ENCODE data around the gene SORCS3.

DNA sequence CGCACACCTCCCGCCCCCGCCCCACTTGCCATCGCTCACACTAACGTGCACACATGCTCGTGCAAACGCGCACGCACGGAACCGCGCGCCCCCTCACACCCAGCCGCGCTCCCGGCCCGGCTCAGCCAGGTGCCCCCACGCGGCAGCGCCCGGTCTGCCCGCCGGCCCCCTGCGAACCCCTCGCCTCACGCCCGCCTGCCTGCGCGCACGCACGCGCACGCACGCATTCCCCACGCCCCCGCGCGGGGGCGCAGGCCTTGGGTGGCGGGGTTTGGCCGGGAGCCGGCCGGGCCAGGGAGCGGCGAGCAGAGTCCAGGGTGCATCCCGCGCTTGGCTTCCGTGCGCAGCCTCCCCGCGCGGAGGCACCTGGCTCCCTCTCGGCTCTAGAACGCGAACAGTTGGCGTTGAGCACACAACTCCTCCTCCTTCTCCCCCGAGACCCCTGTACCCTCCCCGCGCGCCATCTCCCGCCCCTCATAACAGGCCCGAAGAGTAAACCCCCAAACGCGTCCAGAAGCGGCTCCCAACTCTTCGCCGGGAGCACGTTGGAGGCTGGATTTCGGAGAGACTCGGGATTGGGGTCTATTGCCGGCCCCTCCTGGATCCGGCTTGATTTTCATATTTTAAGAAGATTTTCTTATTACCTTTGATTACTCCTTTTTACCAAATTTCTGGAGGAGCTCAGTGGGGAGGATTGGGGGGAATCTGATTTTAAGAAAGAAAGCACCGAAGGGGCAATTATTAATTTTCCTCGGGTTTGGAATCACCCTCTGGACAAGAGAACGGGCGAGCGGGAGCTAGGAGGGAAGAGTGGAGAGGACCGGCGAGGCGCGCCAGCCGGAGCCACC lies 527 bp upstream of the SORCS3 start:
- TF ChIP-seq EZH2 (IDR thresholded peaks at IDR 0.05; ENCODE audit: low read length, unreplicated experiment) = no peak
- TF ChIP-seq, protein P1, sequence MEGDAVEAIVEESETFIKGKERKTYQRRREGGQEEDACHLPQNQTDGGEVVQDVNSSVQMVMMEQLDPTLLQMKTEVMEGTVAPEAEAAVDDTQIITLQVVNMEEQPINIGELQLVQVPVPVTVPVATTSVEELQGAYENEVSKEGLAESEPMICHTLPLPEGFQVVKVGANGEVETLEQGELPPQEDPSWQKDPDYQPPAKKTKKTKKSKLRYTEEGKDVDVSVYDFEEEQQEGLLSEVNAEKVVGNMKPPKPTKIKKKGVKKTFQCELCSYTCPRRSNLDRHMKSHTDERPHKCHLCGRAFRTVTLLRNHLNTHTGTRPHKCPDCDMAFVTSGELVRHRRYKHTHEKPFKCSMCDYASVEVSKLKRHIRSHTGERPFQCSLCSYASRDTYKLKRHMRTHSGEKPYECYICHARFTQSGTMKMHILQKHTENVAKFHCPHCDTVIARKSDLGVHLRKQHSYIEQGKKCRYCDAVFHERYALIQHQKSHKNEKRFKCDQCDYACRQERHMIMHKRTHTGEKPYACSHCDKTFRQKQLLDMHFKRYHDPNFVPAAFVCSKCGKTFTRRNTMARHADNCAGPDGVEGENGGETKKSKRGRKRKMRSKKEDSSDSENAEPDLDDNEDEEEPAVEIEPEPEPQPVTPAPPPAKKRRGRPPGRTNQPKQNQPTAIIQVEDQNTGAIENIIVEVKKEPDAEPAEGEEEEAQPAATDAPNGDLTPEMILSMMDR (conservative IDR thresholded peaks at IDR 0.05; ENCODE audit: low read depth, low read length) = no peak

Measured in PC-3 (cell line).